Renal pelvis (tissue), 4 donors: ENCODE data around the gene SEMA7A. TPM values are rescaled to one million over a fixed set of nuclear protein-coding genes. Genes with fewer than 3 reads are reported as not detected.

Source experiments
- DNase-seq: peaks from one replicate; pipeline ENCODE4 v3.0.0-alpha.2; 2013
- polyA plus RNA-seq, 3 donors: library from polyadenylated mRNA; unstranded; fragments of 120-200 nt; gene quantifications; one replicate each; pipeline ENCODE4 v1.2.1, GENCODE V29; 2013; ENCODE audit not compliant: insufficient read length in 3 of 3

The SEMA7A gene
- polyA plus RNA-seq, 3 donors = 5.0 to 8.0 (median 6.8) TPM

- no peak for DNase-seq
These were observed 2.1 kb downstream of the SEMA7A start for GRCh38 chr15:74431645-74432044.

GRCh38 chr15:74431116-74431515 lies 2.6 kb downstream of the SEMA7A start:
- no peak for DNase-seq

GRCh38 chr15:74430510-74430951 lies 3.2 kb downstream of the SEMA7A start:
- DNase-seq = no peak

GRCh38 chr15:74429781-74430400 lies 3.9 kb downstream of the SEMA7A start:
- no peak for DNase-seq

GRCh38 chr15:74428970-74429780 lies 4.6 kb downstream of the SEMA7A start:
- no peak for DNase-seq

GRCh38 chr15:74428442-74428787 lies 5.3 kb downstream of the SEMA7A start:
- DNase-seq = no peak

GRCh38 chr15:74427607-74428441 lies 5.9 kb downstream of the SEMA7A start:
- DNase-seq = no peak

- DNase-seq = no peak
These were observed 7.1 kb downstream of the SEMA7A start for GRCh38 chr15:74426404-74427281.

- DNase-seq = no peak
These were observed 8.1 kb downstream of the SEMA7A start for GRCh38 chr15:74425630-74426029.

GRCh38 chr15:74424901-74425528 lies 8.7 kb downstream of the SEMA7A start:
- no peak for DNase-seq

GRCh38 chr15:74423431-74424257 lies 10.1 kb downstream of the SEMA7A start:
- DNase-seq = no peak

GRCh38 chr15:74422652-74423430 lies 10.9 kb downstream of the SEMA7A start:
- DNase-seq = no peak

- no peak for DNase-seq
These were observed 11.5 kb downstream of the SEMA7A start for GRCh38 chr15:74422265-74422651.

- DNase-seq = no peak
These were observed 12.2 kb downstream of the SEMA7A start for GRCh38 chr15:74421302-74422245.

- no peak for DNase-seq
These were observed 13.4 kb downstream of the SEMA7A start for GRCh38 chr15:74420193-74420905.

GRCh38 chr15:74419432-74419831 lies 14.3 kb downstream of the SEMA7A start:
- DNase-seq = no peak

GRCh38 chr15:74418575-74419338 lies 15.0 kb downstream of the SEMA7A start:
- DNase-seq = no peak
